GM18505 (cell line): ENCODE measurements around the gene C2CD2L.
"Not testable (repeated sequence)": the region's sequence is repeated elsewhere in the genome, so short reads cannot be mapped to it uniquely, and the experiment has no call there.

Source experiments
- ATAC-seq: cut with Tn5 transposase; IDR thresholded peaks from one replicate; pipeline ENCODE4 v1.9.1; 2021; ENCODE audit not compliant: unreplicated experiment
- POLR2A ChIP-seq: IDR thresholded peaks from 4 replicates; pipeline ENCODE4 v1.6.1; 2011; ENCODE audit warnings: borderline replicate concordance; ENCODE audit not compliant: insufficient read depth, insufficient read length; ENCODE audit errors: extremely low read depth

C2CD2L gene

GRCh38 chr11:119106564-119107537 lies at the start of gene C2CD2L:
TSS of gene C2CD2L (plus strand) at chr11:119107344. CDS start at chr11:119107742, 398 bp downstream.
- TF ChIP-seq POLR2A, result peak; percentile 69
- ATAC-seq, result peak; percentile 67

GRCh38 chr11:119059128-119059527 lies 48.0 kb upstream of the C2CD2L start:
- not testable (repeated sequence) for ATAC-seq

- no peak for TF ChIP-seq POLR2A
- no peak for ATAC-seq
Measured at GRCh38 chr11:119061256-119061655, 45.9 kb upstream of the C2CD2L start.

- ATAC-seq, result no peak
- no peak for TF ChIP-seq POLR2A
Measured at GRCh38 chr11:119062779-119063178, 44.4 kb upstream of the C2CD2L start.

- no peak for ATAC-seq
- no peak for TF ChIP-seq POLR2A
Measured at GRCh38 chr11:119065369-119065768, 41.8 kb upstream of the C2CD2L start.

- peak; percentile 90 for ATAC-seq
- peak; percentile 91 for TF ChIP-seq POLR2A
Measured at GRCh38 chr11:119067371-119068222, 39.5 kb upstream of the C2CD2L start, which contains the start of gene VPS11. TSS of gene VPS11 (plus strand) at chr11:119067818. CDS start at chr11:119067824, 6 bp downstream.

GRCh38 chr11:119077839-119078238 lies 29.3 kb upstream of the C2CD2L start:
- TF ChIP-seq POLR2A, result no peak
- ATAC-seq, result no peak

GRCh38 chr11:119078675-119079420 lies 28.3 kb upstream of the C2CD2L start:
- no peak for ATAC-seq
- TF ChIP-seq POLR2A, result no peak

- no peak for TF ChIP-seq POLR2A
- ATAC-seq, result no peak
Measured at GRCh38 chr11:119081682-119082260, 25.4 kb upstream of the C2CD2L start.

- peak; percentile 84 for ATAC-seq
- TF ChIP-seq POLR2A, result peak; percentile 83
Measured at GRCh38 chr11:119084663-119085436, 22.3 kb upstream of the C2CD2L start, which contains the start of gene HMBS. TSS of gene HMBS (plus strand) at chr11:119084881. CDS start at chr11:119085034, 153 bp downstream.

- ATAC-seq, result peak; percentile 18
- no peak for TF ChIP-seq POLR2A
Measured at GRCh38 chr11:119085437-119085847, 21.7 kb upstream of the C2CD2L start.

- no peak for ATAC-seq
- no peak for TF ChIP-seq POLR2A
Measured at GRCh38 chr11:119087123-119087522, 20.0 kb upstream of the C2CD2L start.
